Keratinocyte (primary cell): ENCODE measurements around the gene ZNF547. TPM values are rescaled to one million over a fixed set of nuclear protein-coding genes. Genes with fewer than 3 reads are reported as not detected.

ENCODE experiments used
- DNase-seq: peaks from one replicate; pipeline ENCODE4 v3.0.0-alpha.2; 2011; ENCODE audit warnings: low read depth, missing footprints, low spot score
- FAIRE-seq: peaks from 2 replicates; lab custom pipeline; 2011; peaks lifted over from hg19 to GRCh38; lab: Jason Lieb, UNC
- H2AFZ ChIP-seq: 2 replicates; pipeline ENCODE4 v1.6.0; 2012; ENCODE audit warnings: low read length, control low read depth, inconsistent platforms; ENCODE audit not compliant: control insufficient read depth
- H3K27ac ChIP-seq: 2 replicates; pipeline ENCODE4 v1.5.1; 2011; ENCODE audit warnings: low read length; ENCODE audit not compliant: control insufficient read depth, insufficient read depth
- H3K27me3 ChIP-seq: 3 replicates; pipeline ENCODE4 v1.6.0; 2011; ENCODE audit warnings: low read length; ENCODE audit not compliant: control insufficient read depth, insufficient read depth; ENCODE audit errors: extremely low read depth
- H3K36me3 ChIP-seq, 2 experiments: 2 replicates in 1 of 2; 3 replicates in 1 of 2; pipeline ENCODE4 v1.5.1; 2011; ENCODE audit warnings: low read length in 2 of 2, mild to moderate bottlenecking in 1 of 2; ENCODE audit not compliant: control insufficient read depth in 2 of 2, insufficient read depth in 2 of 2; ENCODE audit errors: extremely low read depth in 1 of 2
- H3K4me1 ChIP-seq: 3 replicates; pipeline ENCODE4 v1.5.1; 2011; ENCODE audit warnings: low read length; ENCODE audit not compliant: control insufficient read depth, insufficient read depth; ENCODE audit errors: extremely low read depth
- H3K4me2 ChIP-seq: 3 replicates; pipeline ENCODE4 v1.6.0; 2011; ENCODE audit warnings: low read depth, low read length; ENCODE audit not compliant: control insufficient read depth, insufficient read depth; ENCODE audit errors: extremely low read depth
- H3K4me3 ChIP-seq, 3 experiments: fragments of 200-600 bp in 1 of 3; sonication (generic) in 1 of 3; 2 replicates in 2 of 3; 3 replicates in 1 of 3; pipeline ENCODE4 v1.5.1; 2011 to 2016; ENCODE audit warnings: low read length in 3 of 3, mild to moderate bottlenecking in 3 of 3, control low read depth in 2 of 3, inconsistent platforms in 1 of 3, low read depth in 1 of 3, mixed read lengths in 1 of 3, mixed run types in 1 of 3, moderate library complexity in 1 of 3; ENCODE audit not compliant: control insufficient read depth in 2 of 3, insufficient read depth in 2 of 3; ENCODE audit errors: extremely low read depth in 1 of 3
- H3K79me2 ChIP-seq: 2 replicates; pipeline ENCODE4 v1.6.0; 2012; ENCODE audit warnings: low read length; ENCODE audit not compliant: control insufficient read depth, insufficient read depth
- H3K9ac ChIP-seq: 3 replicates; pipeline ENCODE4 v1.6.0; 2011; ENCODE audit warnings: low read length; ENCODE audit not compliant: control insufficient read depth, insufficient read depth; ENCODE audit errors: extremely low read depth
- H3K9me1 ChIP-seq: 3 replicates; pipeline ENCODE4 v1.6.0; 2011; ENCODE audit warnings: low read length; ENCODE audit not compliant: control insufficient read depth, insufficient read depth; ENCODE audit errors: extremely low read depth
- H3K9me3 ChIP-seq: 2 replicates; pipeline ENCODE4 v1.5.1; 2012; ENCODE audit warnings: low read depth, low read length; ENCODE audit not compliant: control insufficient read depth
- H4K20me1 ChIP-seq: 3 replicates; pipeline ENCODE4 v1.6.0; 2011; ENCODE audit warnings: low read length; ENCODE audit not compliant: control insufficient read depth, insufficient read depth; ENCODE audit errors: extremely low read depth
- EZH2 ChIP-seq: IDR thresholded peaks from one replicate; pipeline ENCODE4 v1.6.1; 2012; ENCODE audit warnings: inconsistent platforms, mild to moderate bottlenecking, low read length, moderate library complexity
- dilution Hi-C: fragments of 300-500 bp; cut with MboI; formaldehyde crosslinking; loops from one replicate; pipeline ENCODE4 v1.7.0; 2020; ENCODE audit warnings: low sequenced_read_pairs; ENCODE audit not compliant: extremely low pct_ligation_motif_present
- polyA plus RNA-seq, 5 experiments: library from polyadenylated mRNA; depleted of rRNA in 3 of 5; stranded (reverse) in 3 of 5; stranded (forward) in 1 of 5; unstranded in 1 of 5; fragments of >200 nt; gene quantifications; 1 replicate in 1 of 5; 2 replicates in 3 of 5; 3 replicates in 1 of 5; pipeline versions ENCODE4 v1.2.1 to v1.2.3, GENCODE V29; 2011 to 2012; ENCODE audit warnings: missing spikeins in 2 of 5, low read depth in 1 of 5, low replicate concordance in 1 of 5
- TF ChIP-seq, protein P1 (sequence below), 3 experiments: IDR thresholded peaks in 1 of 3; conservative IDR thresholded peaks in 1 of 3; optimal IDR thresholded peaks in 1 of 3; 2 replicates in 2 of 3; 3 replicates in 1 of 3; pipeline versions ENCODE3 to v1.5.1; 2011; ENCODE audit warnings: low read length in 3 of 3, mild to moderate bottlenecking in 3 of 3, moderate library complexity in 2 of 3, control low read depth in 1 of 3, inconsistent platforms in 1 of 3; ENCODE audit not compliant: insufficient read depth in 2 of 3; ENCODE audit errors: extremely low read depth in 1 of 3

Gene ZNF547
- polyA plus RNA-seq, 1 donor (not counting 4 experiments of a cell fraction or from before 2014, with no cell fraction given) = 2.8 TPM

- H3K79me2 ChIP-seq = peaks cover 2% of the 10 kb centered on the region
- no peak overlapping the region for H3K9ac ChIP-seq
- FAIRE-seq (no peak), DNase-seq (no peak)
- no peaks in the 10 kb centered on the region for H3K4me1 ChIP-seq
- TF ChIP-seq EZH2 = no peak
- TF ChIP-seq, protein P1, sequence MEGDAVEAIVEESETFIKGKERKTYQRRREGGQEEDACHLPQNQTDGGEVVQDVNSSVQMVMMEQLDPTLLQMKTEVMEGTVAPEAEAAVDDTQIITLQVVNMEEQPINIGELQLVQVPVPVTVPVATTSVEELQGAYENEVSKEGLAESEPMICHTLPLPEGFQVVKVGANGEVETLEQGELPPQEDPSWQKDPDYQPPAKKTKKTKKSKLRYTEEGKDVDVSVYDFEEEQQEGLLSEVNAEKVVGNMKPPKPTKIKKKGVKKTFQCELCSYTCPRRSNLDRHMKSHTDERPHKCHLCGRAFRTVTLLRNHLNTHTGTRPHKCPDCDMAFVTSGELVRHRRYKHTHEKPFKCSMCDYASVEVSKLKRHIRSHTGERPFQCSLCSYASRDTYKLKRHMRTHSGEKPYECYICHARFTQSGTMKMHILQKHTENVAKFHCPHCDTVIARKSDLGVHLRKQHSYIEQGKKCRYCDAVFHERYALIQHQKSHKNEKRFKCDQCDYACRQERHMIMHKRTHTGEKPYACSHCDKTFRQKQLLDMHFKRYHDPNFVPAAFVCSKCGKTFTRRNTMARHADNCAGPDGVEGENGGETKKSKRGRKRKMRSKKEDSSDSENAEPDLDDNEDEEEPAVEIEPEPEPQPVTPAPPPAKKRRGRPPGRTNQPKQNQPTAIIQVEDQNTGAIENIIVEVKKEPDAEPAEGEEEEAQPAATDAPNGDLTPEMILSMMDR (optimal IDR thresholded peaks at IDR 0.05 in 1 of 3, IDR thresholded peaks at IDR 0.05 in 1 of 3, conservative IDR thresholded peaks at IDR 0.05 in 1 of 3; ENCODE audit: extremely low read depth in 1 of 3, insufficient read depth in 2 of 3, low read length in 3 of 3) = no peak
- no peak overlapping the region for H2AFZ ChIP-seq
- H3K4me2 ChIP-seq = no peak overlapping the region
- no peaks in the 10 kb centered on the region for H3K27me3 ChIP-seq
- no peak overlapping the region for H3K27ac ChIP-seq
- no peaks in the 10 kb centered on the region for H3K9me3 ChIP-seq
- peaks cover 17 to 26% of the 10 kb centered on the region in 2 experiments for H3K36me3 ChIP-seq
- H4K20me1 ChIP-seq = no peaks in the 10 kb centered on the region
- dilution Hi-C loops = no loop called here
- no peak overlapping the region for H3K4me3 ChIP-seq
- no peaks in the 10 kb centered on the region for H3K9me1 ChIP-seq
Observed at GRCh38 chr19:57421037-57421436, 57.7 kb downstream of the ZNF547 start.

Other genes starting within 250 kb of the ZNF547 start
- gene USP29, start 243.6 kb upstream of the ZNF547 start, polyA plus RNA-seq = not detected in 3 replicates
- gene ZIM3, start 218.3 kb upstream of the ZNF547 start, polyA plus RNA-seq = not detected in 3 replicates
- gene DUXA, start 196.1 kb upstream of the ZNF547 start, polyA plus RNA-seq = not detected in 3 replicates
- gene ZNF264, start 172.1 kb upstream of the ZNF547 start, polyA plus RNA-seq = 7.4 to 8.7 TPM (median 7.6 TPM) in 3 replicates
- gene AURKC, start 132.5 kb upstream of the ZNF547 start, polyA plus RNA-seq = 0.54 to 0.94 TPM (median 0.70 TPM) in 3 replicates
- 3.2 to 5.8 TPM (median 4.3 TPM) in 3 replicates for gene ZNF805, start 122.9 kb upstream of the ZNF547 start, polyA plus RNA-seq
- gene ZNF460, start 83.1 kb upstream of the ZNF547 start, polyA plus RNA-seq = 10.3 to 16.9 TPM (median 15.2 TPM) in 3 replicates
- 2.1 to 2.9 TPM (median 2.5 TPM) in 3 replicates for gene ZNF543, start 43.1 kb upstream of the ZNF547 start, polyA plus RNA-seq
- gene ZNF304, start 12.3 kb upstream of the ZNF547 start, polyA plus RNA-seq = 7.4 to 8.1 TPM (median 7.7 TPM) in 3 replicates
- 15.8 to 22.2 TPM (median 20.8 TPM) in 3 replicates for gene TRAPPC2B, start within 50 bp of the ZNF547 start, polyA plus RNA-seq
- gene ZNF548, start 26.3 kb downstream of the ZNF547 start, polyA plus RNA-seq = 8.5 to 11.4 TPM (median 10.8 TPM) in 3 replicates
- 4.8 to 5.4 TPM (median 5.0 TPM) in 3 replicates for gene ZNF17, start 47.6 kb downstream of the ZNF547 start, polyA plus RNA-seq
- gene ZNF749, start 71.8 kb downstream of the ZNF547 start, polyA plus RNA-seq = 5.7 to 6.8 TPM (median 6.3 TPM) in 3 replicates
- 0.09 to 0.46 TPM (median 0.17 TPM) in 3 replicates for gene VN1R1, start 93.6 kb downstream of the ZNF547 start, polyA plus RNA-seq
- 5.2 to 5.4 TPM (median 5.3 TPM) in 3 replicates for gene ZNF772, start 114.0 kb downstream of the ZNF547 start, polyA plus RNA-seq
- 7.0 to 13.4 TPM (median 11.9 TPM) in 3 replicates for gene ZNF419, start 124.2 kb downstream of the ZNF547 start, polyA plus RNA-seq
- gene ZNF773, start 136.4 kb downstream of the ZNF547 start, polyA plus RNA-seq = 5.4 to 8.8 TPM (median 7.9 TPM) in 3 replicates
- 5.6 to 7.7 TPM (median 6.3 TPM) in 3 replicates for gene ZNF549, start 163.8 kb downstream of the ZNF547 start, polyA plus RNA-seq
- gene ZNF550, start 196.3 kb downstream of the ZNF547 start, polyA plus RNA-seq = 6.2 to 8.9 TPM (median 7.3 TPM) in 3 replicates
- 4.4 to 5.5 TPM (median 5.0 TPM) in 3 replicates for gene ZNF416, start 215.4 kb downstream of the ZNF547 start, polyA plus RNA-seq
- gene ZIK1, start 220.6 kb downstream of the ZNF547 start, polyA plus RNA-seq = 3.5 to 4.5 TPM (median 3.9 TPM) in 3 replicates
- 3.6 to 4.2 TPM (median 3.9 TPM) in 3 replicates for gene ZNF530, start 236.3 kb downstream of the ZNF547 start, polyA plus RNA-seq